Astrocyte (in vitro differentiated cells and primary cell): ENCODE data around the gene PAM. TPM values are rescaled to one million over a fixed set of nuclear protein-coding genes. Genes with fewer than 3 reads are reported as not detected.

ENCODE experiments used
- DNase-seq: peaks from one replicate; pipeline ENCODE4 v3.0.0-alpha.2; 2010; ENCODE audit warnings: low read depth
- FAIRE-seq: peaks from 2 replicates; lab custom pipeline; 2011; peaks lifted over from hg19 to GRCh38; lab: Jason Lieb, UNC
- H2AFZ ChIP-seq: 2 replicates; pipeline ENCODE4 v1.6.0; 2012; ENCODE audit warnings: low read depth, low read length, inconsistent platforms
- H3K27ac ChIP-seq: 2 replicates; pipeline ENCODE4 v1.5.1; 2011; ENCODE audit warnings: low read depth, low read length, inconsistent platforms
- H3K27me3 ChIP-seq: 2 replicates; pipeline ENCODE4 v1.6.0; 2011; ENCODE audit warnings: low read length, inconsistent platforms; ENCODE audit not compliant: insufficient read depth
- H3K36me3 ChIP-seq: 2 replicates; pipeline ENCODE4 v1.5.1; 2011; ENCODE audit warnings: low read length, inconsistent platforms; ENCODE audit not compliant: insufficient read depth
- H3K4me1 ChIP-seq: 2 replicates; pipeline ENCODE4 v1.5.1; 2011; ENCODE audit warnings: low read length, inconsistent platforms; ENCODE audit not compliant: insufficient read depth
- H3K4me2 ChIP-seq: 2 replicates; pipeline ENCODE4 v1.6.0; 2012; ENCODE audit warnings: low read length, inconsistent platforms
- H3K4me3 ChIP-seq: 2 replicates; pipeline ENCODE4 v1.5.1; 2011; ENCODE audit warnings: low read depth, mild to moderate bottlenecking, low read length, inconsistent platforms; ENCODE audit not compliant: insufficient read depth
- H3K79me2 ChIP-seq: 2 replicates; pipeline ENCODE4 v1.6.0; 2012; ENCODE audit warnings: mild to moderate bottlenecking, low read length, inconsistent platforms; ENCODE audit not compliant: insufficient read depth
- H3K9ac ChIP-seq: 2 replicates; pipeline ENCODE4 v1.6.0; 2012; ENCODE audit warnings: mild to moderate bottlenecking, low read length, inconsistent platforms
- H3K9me3 ChIP-seq: 2 replicates; pipeline ENCODE4 v1.5.1; 2012; ENCODE audit warnings: low read depth, mild to moderate bottlenecking, low read length, inconsistent platforms; ENCODE audit not compliant: insufficient read depth
- H4K20me1 ChIP-seq: 2 replicates; pipeline ENCODE4 v1.6.0; 2012; ENCODE audit warnings: low read length, inconsistent platforms; ENCODE audit not compliant: insufficient read depth
- H3K27ac Mint-ChIP-seq: one replicate; pipeline ENCODE4 v1.8.0; 2021; ENCODE audit warnings: mild to moderate bottlenecking, mixed read lengths; ENCODE audit not compliant: unreplicated experiment
- H3K27me3 Mint-ChIP-seq: one replicate; pipeline ENCODE4 v1.8.0; 2021; ENCODE audit warnings: low read depth, mixed read lengths; ENCODE audit not compliant: unreplicated experiment
- H3K36me3 Mint-ChIP-seq: one replicate; pipeline ENCODE4 v1.8.0; 2021; ENCODE audit warnings: low read depth, mixed read lengths; ENCODE audit not compliant: unreplicated experiment
- H3K4me1 Mint-ChIP-seq: one replicate; pipeline ENCODE4 v1.8.0; 2021; ENCODE audit warnings: low read depth, mixed read lengths; ENCODE audit not compliant: unreplicated experiment
- H3K4me3 Mint-ChIP-seq: one replicate; pipeline ENCODE4 v1.8.0; 2021; ENCODE audit warnings: mild to moderate bottlenecking, moderate library complexity, mixed read lengths; ENCODE audit not compliant: unreplicated experiment
- H3K9me3 Mint-ChIP-seq: one replicate; pipeline ENCODE4 v1.8.0; 2021; ENCODE audit warnings: mild to moderate bottlenecking, mixed read lengths; ENCODE audit not compliant: unreplicated experiment
- CTCF ChIP-seq: IDR thresholded peaks from 2 replicates; pipeline ENCODE4 v1.5.1; 2011; ENCODE audit warnings: low read depth, mild to moderate bottlenecking, inconsistent platforms, low read length, moderate library complexity; ENCODE audit not compliant: insufficient read depth
- EZH2 ChIP-seq: IDR thresholded peaks from 2 replicates; pipeline ENCODE4 v1.6.1; 2012; ENCODE audit warnings: mild to moderate bottlenecking, low read length, inconsistent platforms; ENCODE audit not compliant: insufficient read depth
- total RNA-seq: library from RNA; stranded (reverse); gene quantifications from 2 replicates; pipeline ENCODE4 v1.2.1, GENCODE V29; 2021

The PAM gene
- total RNA-seq, 1 donor from 2014 or later, result 301 TPM

DNA sequence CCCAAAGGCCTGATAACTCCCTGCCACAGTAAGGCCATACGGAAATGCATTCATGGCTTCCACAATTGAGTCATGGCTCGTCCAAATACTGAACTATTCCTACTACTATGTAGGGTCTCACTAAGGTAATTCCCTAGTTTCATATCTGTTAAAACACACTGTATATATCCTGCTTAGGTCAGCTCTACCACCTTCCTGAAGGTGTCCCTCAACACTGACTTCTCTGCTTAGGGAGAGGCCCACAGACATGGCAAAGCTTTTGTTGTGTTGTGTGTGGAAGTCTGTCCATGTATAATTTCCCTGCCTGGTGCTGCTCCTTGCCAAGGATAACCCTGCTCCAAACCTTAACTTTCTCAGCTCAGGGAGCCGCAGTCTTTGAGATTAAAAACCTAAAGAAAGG lies 304.4 kb downstream of the PAM start:
- no peaks in the 10 kb centered on the region for H3K36me3 Mint-ChIP-seq
- TF ChIP-seq CTCF, result no peak
- TF ChIP-seq EZH2, result no peak
- H3K27me3 Mint-ChIP-seq, result no peaks in the 10 kb centered on the region
- Histone ChIP-seq H3K27me3 (no peaks in the 10 kb centered on the region), H4K20me1 (no peaks in the 10 kb centered on the region), H2AFZ (no peak overlapping the region), H3K4me3 (no peak overlapping the region), H3K27ac (no peak overlapping the region), H3K36me3 (no peaks in the 10 kb centered on the region), H3K4me2 (no peak overlapping the region), H3K9ac (no peak overlapping the region), H3K9me3 (no peaks in the 10 kb centered on the region), H3K4me1 (no peaks in the 10 kb centered on the region), H3K79me2 (no peaks in the 10 kb centered on the region)
- H3K4me3 Mint-ChIP-seq, result no peak overlapping the region
- peaks cover 6% of the 10 kb centered on the region for H3K4me1 Mint-ChIP-seq
- FAIRE-seq (no peak), DNase-seq (no peak)
- H3K9me3 Mint-ChIP-seq, result peaks cover 3% of the 10 kb centered on the region
- no peak overlapping the region for H3K27ac Mint-ChIP-seq

- no peak for FAIRE-seq
Measured at GRCh38 chr5:103060424-103060954, 305.4 kb downstream of the PAM start.

More at GRCh38 chr5:103060424-103060954, 305.4 kb downstream of the PAM start:
- Mint-ChIP-seq H3K27ac (no peak overlapping the region), H3K36me3 (no peaks in the 10 kb centered on the region), H3K4me3 (no peak overlapping the region), H3K27me3 (no peaks in the 10 kb centered on the region), H3K4me1 (peaks cover 6% of the 10 kb centered on the region), H3K9me3 (peaks cover 3% of the 10 kb centered on the region)
- Histone ChIP-seq H3K27ac (no peak overlapping the region), H3K9me3 (no peaks in the 10 kb centered on the region), H3K4me3 (no peak overlapping the region), H4K20me1 (no peaks in the 10 kb centered on the region), H3K79me2 (no peaks in the 10 kb centered on the region), H3K9ac (no peak overlapping the region), H3K4me1 (no peaks in the 10 kb centered on the region), H2AFZ (no peak overlapping the region), H3K36me3 (no peaks in the 10 kb centered on the region), H3K4me2 (no peak overlapping the region), H3K27me3 (no peaks in the 10 kb centered on the region)
- DNase-seq, result no peak
- no peak for TF ChIP-seq CTCF
- TF ChIP-seq EZH2, result no peak
